IMR-90 (cell line): ENCODE measurements around the gene CCDC32.

Source experiments
- BHLHE40 ChIP-seq: fragments of 150-350 bp; IDR thresholded peaks from 2 replicates; pipeline ENCODE4 v1.6.1; 2016; ENCODE audit warnings: mild to moderate bottlenecking, low read depth, low read length
- CHD1 ChIP-seq: IDR thresholded peaks from 2 replicates; pipeline ENCODE4 v1.6.1; 2012; ENCODE audit warnings: low read depth, low read length, improper control_type of control experiment
- FOS ChIP-seq: fragments of 150-350 bp; IDR thresholded peaks from 2 replicates; pipeline ENCODE4 v1.6.1; 2016; ENCODE audit warnings: low read depth, low read length
- MAFK ChIP-seq: IDR thresholded peaks from 2 replicates; pipeline ENCODE4 v1.6.1; 2012; ENCODE audit warnings: low read depth, low read length, improper control_type of control experiment
- MAZ ChIP-seq: IDR thresholded peaks from 2 replicates; pipeline ENCODE4 v1.6.1; 2012; ENCODE audit warnings: low read depth, mild to moderate bottlenecking, low read length, improper control_type of control experiment, moderate library complexity, borderline replicate concordance
- MXI1 ChIP-seq: IDR thresholded peaks from 2 replicates; pipeline ENCODE4 v1.6.1; 2012; ENCODE audit warnings: low read depth, mild to moderate bottlenecking, low read length, moderate library complexity, borderline replicate concordance
- POLR2A ChIP-seq: IDR thresholded peaks from 2 replicates; pipeline ENCODE4 v1.6.1; 2012; ENCODE audit warnings: mild to moderate bottlenecking, low read depth, low read length
- RAD21 ChIP-seq: IDR thresholded peaks from 2 replicates; pipeline ENCODE4 v1.6.1; 2012; ENCODE audit warnings: low read length, improper control_type of control experiment
- RCOR1 ChIP-seq: IDR thresholded peaks from 2 replicates; pipeline ENCODE4 v1.6.1; 2012; ENCODE audit warnings: mild to moderate bottlenecking, low read length, improper control_type of control experiment; ENCODE audit not compliant: insufficient replicate concordance
- SMC3 ChIP-seq: fragments of 150-350 bp; IDR thresholded peaks from 2 replicates; pipeline ENCODE4 v1.6.1; 2016; ENCODE audit warnings: low read depth, mild to moderate bottlenecking, antibody characterized with exemption, low read length, moderate library complexity
- USF2 ChIP-seq: fragments of 150-350 bp; IDR thresholded peaks from 2 replicates; pipeline ENCODE4 v1.6.1; 2017; ENCODE audit warnings: mild to moderate bottlenecking, antibody characterized with exemption, low read length, low read depth
- TF ChIP-seq, protein P1 (sequence below): conservative IDR thresholded peaks from 2 replicates; pipeline ENCODE4 v1.5.1; 2012; ENCODE audit warnings: mild to moderate bottlenecking, low read depth, low read length, improper control_type of control experiment

GRCh38 chr15:40595219-40595618 is 30.4 kb upstream of the CCDC32 start:
- TF ChIP-seq, protein P1, sequence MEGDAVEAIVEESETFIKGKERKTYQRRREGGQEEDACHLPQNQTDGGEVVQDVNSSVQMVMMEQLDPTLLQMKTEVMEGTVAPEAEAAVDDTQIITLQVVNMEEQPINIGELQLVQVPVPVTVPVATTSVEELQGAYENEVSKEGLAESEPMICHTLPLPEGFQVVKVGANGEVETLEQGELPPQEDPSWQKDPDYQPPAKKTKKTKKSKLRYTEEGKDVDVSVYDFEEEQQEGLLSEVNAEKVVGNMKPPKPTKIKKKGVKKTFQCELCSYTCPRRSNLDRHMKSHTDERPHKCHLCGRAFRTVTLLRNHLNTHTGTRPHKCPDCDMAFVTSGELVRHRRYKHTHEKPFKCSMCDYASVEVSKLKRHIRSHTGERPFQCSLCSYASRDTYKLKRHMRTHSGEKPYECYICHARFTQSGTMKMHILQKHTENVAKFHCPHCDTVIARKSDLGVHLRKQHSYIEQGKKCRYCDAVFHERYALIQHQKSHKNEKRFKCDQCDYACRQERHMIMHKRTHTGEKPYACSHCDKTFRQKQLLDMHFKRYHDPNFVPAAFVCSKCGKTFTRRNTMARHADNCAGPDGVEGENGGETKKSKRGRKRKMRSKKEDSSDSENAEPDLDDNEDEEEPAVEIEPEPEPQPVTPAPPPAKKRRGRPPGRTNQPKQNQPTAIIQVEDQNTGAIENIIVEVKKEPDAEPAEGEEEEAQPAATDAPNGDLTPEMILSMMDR: no peak
- TF ChIP-seq FOS: no peak
- TF ChIP-seq MAFK: no peak
- no peak for TF ChIP-seq RAD21
- no peak for TF ChIP-seq MXI1
- no peak for TF ChIP-seq POLR2A
- no peak for TF ChIP-seq USF2
- TF ChIP-seq SMC3: no peak
- TF ChIP-seq BHLHE40: no peak
- TF ChIP-seq RCOR1: no peak
- no peak for TF ChIP-seq CHD1
- no peak for TF ChIP-seq MAZ
